Measurements from ENCODE around the gene TULP4. TPM values are rescaled to one million over a fixed set of nuclear protein-coding genes. Genes with fewer than 3 reads are reported as not detected.

TULP4 gene
- total RNA-seq, 1 donor from 2014 or later: 63.0 TPM

DNA sequence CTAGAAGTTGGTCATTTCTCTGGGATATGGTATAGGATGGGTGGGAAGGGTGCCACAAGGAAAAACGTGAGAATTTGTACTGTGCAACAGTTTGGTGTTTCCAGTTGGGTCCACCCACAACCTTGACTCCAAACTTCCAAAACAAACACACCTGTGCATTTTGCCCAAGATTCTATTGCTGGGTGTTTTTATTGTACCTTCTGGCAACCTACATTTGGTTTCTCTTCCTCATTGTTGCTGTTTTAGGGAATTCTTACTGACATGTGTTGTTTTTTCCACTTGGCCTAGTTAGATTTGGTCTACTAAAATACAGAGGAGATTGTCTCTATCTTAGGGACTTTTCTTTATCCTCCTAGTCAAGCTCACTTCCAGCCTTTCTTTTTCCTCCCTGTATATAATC lies 16.7 kb downstream of the TULP4 start:
- H3K4me3 Mint-ChIP-seq: peak overlapping the region; percentile 17

GRCh38 chr6:158329531-158329930 lies 17.3 kb downstream of the TULP4 start:
- H3K27me3 Mint-ChIP-seq: no peaks in the 10 kb centered on the region
- ATAC-seq (ENCODE audit: low read depth) (no peak), DNase-seq (no peak)
- peak overlapping the region; percentile 83 for H3K27ac Mint-ChIP-seq
- intact Hi-C loops (cut with micrococcal nuclease): loop anchor here (10.0 kb wide), 1 partner anchor 55 kb away; no protein-coding TSS in a partner anchor
- no peak for TF ChIP-seq CTCF (IDR thresholded peaks at IDR 0.05)
- no peak overlapping the region for H3K4me3 Mint-ChIP-seq
- no peaks in the 10 kb centered on the region for H3K9me3 Mint-ChIP-seq
- ChIA-PET POLR2A (interaction anchor here (0.6 kb wide), 1 partner anchor 1274 kb away, joined by 3 read pairs; no protein-coding TSS in a partner anchor), CTCF (no interaction called here)
- peaks cover 69% of the 10 kb centered on the region for H3K4me1 Mint-ChIP-seq
- peaks cover 8% of the 10 kb centered on the region for H3K36me3 Mint-ChIP-seq (ENCODE audit: low read depth)

More for the DNA sequence above, 16.7 kb downstream of the TULP4 start:
- DNase-seq: no peak
- POLR2A ChIA-PET: no interaction called here
- intact Hi-C loops (cut with micrococcal nuclease): loop anchor here (10.0 kb wide), 1 partner anchor 54 kb away; no protein-coding TSS in a partner anchor
- Mint-ChIP-seq H3K9me3 (no peaks in the 10 kb centered on the region), H3K27ac (peak overlapping the region; percentile 83), H3K36me3 (ENCODE audit: low read depth) (peaks cover 7% of the 10 kb centered on the region), H3K4me1 (peaks cover 72% of the 10 kb centered on the region), H3K27me3 (no peaks in the 10 kb centered on the region)
- no peak for ATAC-seq (ENCODE audit: low read depth)
- no peak for TF ChIP-seq CTCF (IDR thresholded peaks at IDR 0.05)
- CTCF ChIA-PET: no interaction called here

DNA sequence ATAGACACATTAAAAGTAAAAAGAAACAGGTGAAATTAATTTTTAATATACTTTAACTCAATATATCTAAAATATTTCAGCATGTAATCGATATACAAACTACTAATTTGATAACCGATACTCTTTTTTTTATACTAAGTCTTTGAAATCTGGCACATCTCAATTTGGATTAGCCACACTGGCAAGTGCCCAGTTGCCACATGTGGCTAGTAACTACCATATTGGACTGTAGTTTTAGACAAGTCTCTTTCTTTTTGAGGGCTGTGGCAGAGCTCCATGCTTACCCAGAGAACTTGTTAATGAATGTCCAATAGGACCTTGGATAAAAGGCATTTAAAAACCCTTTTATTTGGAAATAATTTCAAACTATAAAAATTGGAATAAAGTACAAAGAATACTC lies 17.8 kb downstream of the TULP4 start:
- Mint-ChIP-seq H3K9me3 (no peaks in the 10 kb centered on the region), H3K36me3 (ENCODE audit: low read depth) (peaks cover 8% of the 10 kb centered on the region), H3K4me3 (no peak overlapping the region), H3K27ac (no peak overlapping the region), H3K4me1 (peaks cover 64% of the 10 kb centered on the region), H3K27me3 (no peaks in the 10 kb centered on the region)
- intact Hi-C loops (cut with micrococcal nuclease): no loop called here
- ChIA-PET POLR2A (interaction anchor here (0.5 to 0.6 kb wide), 2 partner anchors 12 to 1275 kb away, joined by 3 to 4 read pairs; no protein-coding TSS in a partner anchor), CTCF (no interaction called here)
- ATAC-seq (ENCODE audit: low read depth) (no peak), DNase-seq (no peak)
- TF ChIP-seq CTCF (IDR thresholded peaks at IDR 0.05): no peak

DNA sequence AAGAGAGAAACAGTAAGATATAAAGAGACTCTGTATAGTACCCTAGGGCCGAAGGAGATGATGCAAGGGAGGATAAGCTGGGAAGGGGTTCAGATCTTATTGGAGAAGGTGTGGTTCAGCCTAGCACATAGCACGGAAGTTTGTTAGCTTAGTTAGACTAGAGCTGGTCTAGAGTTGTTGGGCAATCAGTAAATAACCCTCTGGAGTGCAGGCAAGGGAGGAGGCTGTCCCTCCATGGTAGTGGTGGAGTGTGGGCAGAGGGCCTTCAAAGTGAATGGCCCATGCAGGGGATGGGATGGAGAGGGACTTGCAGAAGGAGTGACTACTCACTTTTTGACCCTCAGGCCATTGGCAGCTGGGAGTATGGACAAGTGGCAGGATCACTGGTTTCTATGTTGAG lies 20.0 kb downstream of the TULP4 start:
- POLR2A ChIA-PET: no interaction called here
- H3K9me3 Mint-ChIP-seq: no peaks in the 10 kb centered on the region

DNA sequence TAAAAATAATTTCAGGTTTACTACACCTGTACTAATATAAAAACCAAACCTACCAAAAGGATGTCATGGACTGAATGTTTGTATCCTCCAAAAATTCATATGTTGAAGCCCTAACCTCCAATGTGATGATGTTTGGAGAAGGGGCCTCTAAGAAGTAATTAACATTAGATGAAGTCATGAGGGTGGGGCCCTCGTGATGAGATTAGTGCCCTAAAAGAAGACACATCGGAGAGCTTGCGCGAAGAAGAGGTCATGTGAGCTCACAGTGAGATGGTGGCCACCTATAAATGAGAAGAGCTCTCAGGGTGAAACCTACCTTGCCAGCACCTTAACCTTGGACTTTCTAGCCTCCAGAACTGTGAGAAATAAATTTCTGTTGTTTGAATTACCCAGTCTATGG lies 20.8 kb downstream of the TULP4 start:
- no peak for DNase-seq
- no peak for ATAC-seq (ENCODE audit: low read depth)
- ChIA-PET POLR2A (no interaction called here), CTCF (interaction anchor here (1.1 kb wide), 1 partner anchor 112 kb away, joined by 4 read pairs; no protein-coding TSS in a partner anchor)
- Mint-ChIP-seq H3K27ac (no peak overlapping the region), H3K27me3 (no peaks in the 10 kb centered on the region), H3K4me1 (peaks cover 53% of the 10 kb centered on the region), H3K36me3 (ENCODE audit: low read depth) (peaks cover 14% of the 10 kb centered on the region), H3K9me3 (no peaks in the 10 kb centered on the region), H3K4me3 (no peak overlapping the region)
- intact Hi-C loops (cut with micrococcal nuclease): no loop called here
- TF ChIP-seq CTCF (IDR thresholded peaks at IDR 0.05): no peak

More for the DNA sequence above, 20.0 kb downstream of the TULP4 start:
- no peak for ATAC-seq (ENCODE audit: low read depth)
- no peak for DNase-seq
- Mint-ChIP-seq H3K4me3 (no peak overlapping the region), H3K27ac (no peak overlapping the region), H3K27me3 (no peaks in the 10 kb centered on the region), H3K36me3 (ENCODE audit: low read depth) (peaks cover 11% of the 10 kb centered on the region), H3K4me1 (peaks cover 58% of the 10 kb centered on the region)
- intact Hi-C loops (cut with micrococcal nuclease): no loop called here
- CTCF ChIA-PET: interaction anchor here (0.7 kb wide), 1 partner anchor 42 kb away, joined by 3 read pairs; no protein-coding TSS in a partner anchor
- TF ChIP-seq CTCF (IDR thresholded peaks at IDR 0.05): no peak

Measured in activated B cell treated with CpG ODN at 0.5 μM for 24 hours (primary cell).